ENCODE data around the gene FOXP1. TPM values are rescaled to one million over a fixed set of nuclear protein-coding genes. Genes with fewer than 3 reads are reported as not detected.

FOXP1 gene
- total RNA-seq, 1 donor from 2014 or later, result 71.3 TPM

GRCh38 chr3:71345429-71346040 lies 238.0 kb downstream of the FOXP1 start:
- H3K9me3 Mint-ChIP-seq (ENCODE audit: unreplicated experiment), result no peaks in the 10 kb centered on the region
- peaks cover 4% of the 10 kb centered on the region for H3K36me3 Mint-ChIP-seq (ENCODE audit: low read depth, unreplicated experiment)
- no peak for DNase-seq (ENCODE audit: low spot score)
- H3K27ac Mint-ChIP-seq (ENCODE audit: unreplicated experiment), result no peak overlapping the region
- no peak overlapping the region for H3K4me3 Mint-ChIP-seq (ENCODE audit: unreplicated experiment)
- H3K4me1 Mint-ChIP-seq (ENCODE audit: unreplicated experiment), result no peaks in the 10 kb centered on the region
- TF ChIP-seq, protein P1, sequence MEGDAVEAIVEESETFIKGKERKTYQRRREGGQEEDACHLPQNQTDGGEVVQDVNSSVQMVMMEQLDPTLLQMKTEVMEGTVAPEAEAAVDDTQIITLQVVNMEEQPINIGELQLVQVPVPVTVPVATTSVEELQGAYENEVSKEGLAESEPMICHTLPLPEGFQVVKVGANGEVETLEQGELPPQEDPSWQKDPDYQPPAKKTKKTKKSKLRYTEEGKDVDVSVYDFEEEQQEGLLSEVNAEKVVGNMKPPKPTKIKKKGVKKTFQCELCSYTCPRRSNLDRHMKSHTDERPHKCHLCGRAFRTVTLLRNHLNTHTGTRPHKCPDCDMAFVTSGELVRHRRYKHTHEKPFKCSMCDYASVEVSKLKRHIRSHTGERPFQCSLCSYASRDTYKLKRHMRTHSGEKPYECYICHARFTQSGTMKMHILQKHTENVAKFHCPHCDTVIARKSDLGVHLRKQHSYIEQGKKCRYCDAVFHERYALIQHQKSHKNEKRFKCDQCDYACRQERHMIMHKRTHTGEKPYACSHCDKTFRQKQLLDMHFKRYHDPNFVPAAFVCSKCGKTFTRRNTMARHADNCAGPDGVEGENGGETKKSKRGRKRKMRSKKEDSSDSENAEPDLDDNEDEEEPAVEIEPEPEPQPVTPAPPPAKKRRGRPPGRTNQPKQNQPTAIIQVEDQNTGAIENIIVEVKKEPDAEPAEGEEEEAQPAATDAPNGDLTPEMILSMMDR (IDR thresholded peaks at IDR 0.05; ENCODE audit: unreplicated experiment), result no peak
- peaks cover 2% of the 10 kb centered on the region for H3K27me3 Mint-ChIP-seq (ENCODE audit: unreplicated experiment)

DNA sequence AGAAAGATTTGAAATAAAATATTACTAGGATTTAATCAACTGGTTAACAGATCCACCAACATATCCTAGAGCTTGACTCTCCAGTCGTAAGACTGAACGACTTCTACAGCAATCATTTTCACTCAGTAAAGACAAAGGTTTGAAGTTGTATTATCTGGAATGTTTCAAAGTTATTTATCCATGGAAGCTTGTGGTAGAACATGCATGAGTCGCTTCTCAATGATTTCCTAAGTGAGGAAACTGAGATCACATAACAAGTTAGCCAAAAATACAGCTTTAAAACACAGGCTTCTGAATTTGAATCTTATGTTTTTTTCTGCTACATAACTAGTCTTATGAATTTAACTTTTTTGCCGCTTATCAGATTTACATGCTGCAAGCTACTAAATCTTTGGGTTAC lies 241.8 kb downstream of the FOXP1 start:
- Mint-ChIP-seq H3K36me3 (ENCODE audit: low read depth, unreplicated experiment) (peaks cover 4% of the 10 kb centered on the region), H3K27me3 (ENCODE audit: unreplicated experiment) (peaks cover 2% of the 10 kb centered on the region), H3K9me3 (ENCODE audit: unreplicated experiment) (no peaks in the 10 kb centered on the region), H3K27ac (ENCODE audit: unreplicated experiment) (no peak overlapping the region), H3K4me1 (ENCODE audit: unreplicated experiment) (no peaks in the 10 kb centered on the region), H3K4me3 (ENCODE audit: unreplicated experiment) (no peak overlapping the region)
- TF ChIP-seq, protein P1 (IDR thresholded peaks at IDR 0.05; ENCODE audit: unreplicated experiment), result no peak
- no peak for DNase-seq (ENCODE audit: low spot score)

- H3K27me3 Mint-ChIP-seq (ENCODE audit: unreplicated experiment), result peaks cover 2% of the 10 kb centered on the region
- no peak overlapping the region for H3K4me3 Mint-ChIP-seq (ENCODE audit: unreplicated experiment)
- no peaks in the 10 kb centered on the region for H3K9me3 Mint-ChIP-seq (ENCODE audit: unreplicated experiment)
- H3K4me1 Mint-ChIP-seq (ENCODE audit: unreplicated experiment), result no peaks in the 10 kb centered on the region
- TF ChIP-seq, protein P1 (IDR thresholded peaks at IDR 0.05; ENCODE audit: unreplicated experiment), result no peak
- H3K27ac Mint-ChIP-seq (ENCODE audit: unreplicated experiment), result no peak overlapping the region
- no peak for DNase-seq (ENCODE audit: low spot score)
- H3K36me3 Mint-ChIP-seq (ENCODE audit: low read depth, unreplicated experiment), result peaks cover 4% of the 10 kb centered on the region
These were observed 244.5 kb downstream of the FOXP1 start for GRCh38 chr3:71339049-71339448.

GRCh38 chr3:71332813-71333212 lies 250.7 kb downstream of the FOXP1 start:
- Mint-ChIP-seq H3K4me3 (ENCODE audit: unreplicated experiment) (no peak overlapping the region), H3K36me3 (ENCODE audit: low read depth, unreplicated experiment) (peaks cover 6% of the 10 kb centered on the region), H3K9me3 (ENCODE audit: unreplicated experiment) (no peaks in the 10 kb centered on the region), H3K27me3 (ENCODE audit: unreplicated experiment) (peaks cover 3% of the 10 kb centered on the region), H3K27ac (ENCODE audit: unreplicated experiment) (no peak overlapping the region), H3K4me1 (ENCODE audit: unreplicated experiment) (no peaks in the 10 kb centered on the region)
- TF ChIP-seq, protein P1 (IDR thresholded peaks at IDR 0.05; ENCODE audit: unreplicated experiment), result no peak
- no peak for DNase-seq (ENCODE audit: low spot score)

- DNase-seq (ENCODE audit: low spot score), result no peak
- TF ChIP-seq, protein P1 (IDR thresholded peaks at IDR 0.05; ENCODE audit: unreplicated experiment), result no peak
- peaks cover 3% of the 10 kb centered on the region for H3K27me3 Mint-ChIP-seq (ENCODE audit: unreplicated experiment)
- peaks cover 6% of the 10 kb centered on the region for H3K36me3 Mint-ChIP-seq (ENCODE audit: low read depth, unreplicated experiment)
- no peaks in the 10 kb centered on the region for H3K4me1 Mint-ChIP-seq (ENCODE audit: unreplicated experiment)
- H3K4me3 Mint-ChIP-seq (ENCODE audit: unreplicated experiment), result no peak overlapping the region
- no peak overlapping the region for H3K27ac Mint-ChIP-seq (ENCODE audit: unreplicated experiment)
- H3K9me3 Mint-ChIP-seq (ENCODE audit: unreplicated experiment), result no peaks in the 10 kb centered on the region
These were observed 252.6 kb downstream of the FOXP1 start for GRCh38 chr3:71330909-71331308.
